ENCODE data around the gene IL4I1.

- no peak for TF ChIP-seq CTCF (IDR thresholded peaks at IDR 0.05; ENCODE audit: low read depth, low read length, missing input control)
- no peak for TF ChIP-seq GABPA (IDR thresholded peaks at IDR 0.05 in 1 of 2, conservative IDR thresholded peaks at IDR 0.05 in 1 of 2)
- no peak for TF ChIP-seq ZBTB33 (IDR thresholded peaks at IDR 0.05)
- no peak for TF ChIP-seq REST (IDR thresholded peaks at IDR 0.05)
These were observed 23.6 kb downstream of the IL4I1 start for GRCh38 chr19:49873129-49873521.

All from liver (tissue), 3 donors.